Activated CD4-positive, alpha-beta T cell treated with anti-CD3 and anti-CD28 coated beads for 4 hours (primary cell): ENCODE data around the gene TAS2R9.
"Not testable (repeated sequence)": the region's sequence is repeated elsewhere in the genome, so short reads cannot be mapped to it uniquely, and the experiment has no call there.

Experiments
- DNase-seq, 2 donors: peaks; one replicate each; pipeline ENCODE4 v3.0.0-alpha.2; 2020

The TAS2R9 gene

GRCh38 chr12:10810068-10810467 lies at the start of gene TAS2R9:
Gene TAS2R9 (minus strand): TSS chr12:10810168. CDS start chr12:10810075, 93 bp downstream.
- DNase-seq, result no peak

- DNase-seq, result no peak
Measured at GRCh38 chr12:10855807-10856206, 45.8 kb upstream of the TAS2R9 start.

GRCh38 chr12:10853776-10854175 lies 43.8 kb upstream of the TAS2R9 start:
- no peak for DNase-seq

- no peak for DNase-seq
Measured at GRCh38 chr12:10851243-10851858, 41.4 kb upstream of the TAS2R9 start.

GRCh38 chr12:10849425-10849878 lies 39.5 kb upstream of the TAS2R9 start, which contains the start of gene PRR4:
Gene PRR4 (minus strand): TSS chr12:10849475. CDS start chr12:10849437, 38 bp downstream.
- DNase-seq, result no peak

GRCh38 chr12:10847744-10848143 lies 37.8 kb upstream of the TAS2R9 start:
- no peak for DNase-seq

GRCh38 chr12:10842862-10843261 lies 32.9 kb upstream of the TAS2R9 start:
- DNase-seq, result no peak

GRCh38 chr12:10838461-10838860 lies 28.5 kb upstream of the TAS2R9 start:
- no peak for DNase-seq

- no peak for DNase-seq
Measured at GRCh38 chr12:10829994-10830393, 20.0 kb upstream of the TAS2R9 start.

GRCh38 chr12:10826258-10826657 lies 16.3 kb upstream of the TAS2R9 start, which contains the start of gene TAS2R10:
Gene TAS2R10 (minus strand): TSS chr12:10826358. CDS start chr12:10826269, 89 bp downstream.
- DNase-seq, result no peak

- no peak for DNase-seq
Measured at GRCh38 chr12:10824957-10825356, 15.0 kb upstream of the TAS2R9 start.

- no peak for DNase-seq
Measured at GRCh38 chr12:10811883-10812536, 2.0 kb upstream of the TAS2R9 start.

GRCh38 chr12:10807186-10807585 lies 2.8 kb downstream of the TAS2R9 start, which contains the start of gene TAS2R8:
Gene TAS2R8 (minus strand): TSS chr12:10807286. CDS start chr12:10806980, 306 bp downstream.
- no peak for DNase-seq

GRCh38 chr12:10802587-10802986 lies 7.4 kb downstream of the TAS2R9 start, which contains the start of gene TAS2R7:
Gene TAS2R7 (minus strand): TSS chr12:10802627. CDS start chr12:10802570, 57 bp downstream.
- DNase-seq, result no peak

GRCh38 chr12:10801741-10802140 lies 8.2 kb downstream of the TAS2R9 start:
- DNase-seq, result no peak

- DNase-seq, result no peak
Measured at GRCh38 chr12:10794222-10794621, 15.7 kb downstream of the TAS2R9 start.

GRCh38 chr12:10791769-10792168 lies 18.2 kb downstream of the TAS2R9 start:
- not testable (repeated sequence) for DNase-seq

GRCh38 chr12:10783252-10783651 lies 26.7 kb downstream of the TAS2R9 start:
- no peak for DNase-seq

GRCh38 chr12:10779103-10779502 lies 30.9 kb downstream of the TAS2R9 start:
- no peak for DNase-seq

- no peak for DNase-seq
Measured at GRCh38 chr12:10771132-10771733, 38.7 kb downstream of the TAS2R9 start.

GRCh38 chr12:10759657-10760056 lies 50.3 kb downstream of the TAS2R9 start:
- no peak for DNase-seq
